Left ventricle myocardium inferior (tissue), 1 donor: ENCODE results near the gene FYB1. TPM values are rescaled to one million over a fixed set of nuclear protein-coding genes. Genes with fewer than 3 reads are reported as not detected.

Experiments
- DNase-seq: peaks from one replicate; pipeline ENCODE4 v3.0.0-alpha.2; 2020
- H3K27ac ChIP-seq: fragments of 200-600 bp; replicated peaks from 2 replicates; pipeline ENCODE4 v1.8.0; 2021
- H3K27me3 ChIP-seq: fragments of 200-600 bp; 2 replicates; pipeline ENCODE4 v1.8.0; 2021; ENCODE audit warnings: low read depth
- H3K36me3 ChIP-seq: fragments of 200-600 bp; 2 replicates; pipeline ENCODE4 v1.8.0; 2021
- H3K4me1 ChIP-seq: fragments of 200-600 bp; 2 replicates; pipeline ENCODE4 v1.8.0; 2021
- H3K4me3 ChIP-seq: fragments of 200-600 bp; 2 replicates; pipeline ENCODE4 v1.8.0; 2021; ENCODE audit warnings: mild to moderate bottlenecking, moderate library complexity
- H3K9me3 ChIP-seq: fragments of 200-600 bp; replicated peaks from 2 replicates; pipeline ENCODE4 v1.8.0; 2021
- intact Hi-C: fragments of 100-400 bp; cut with micrococcal nuclease; formaldehyde crosslinking; loops from one replicate; pipeline ENCODE4 v1.11.0; 2022
- total RNA-seq: library from RNA; stranded (reverse); fragmentation: NEBNext Ultra II Directional; extraction: Animal tissue kit (Norgen Biotek cat#: 25700); gene quantifications from one replicate; pipeline ENCODE4 v1.2.1, GENCODE V29; 2021
- TF ChIP-seq, protein P1 (sequence below): fragments of 200-600 bp; IDR thresholded peaks from 2 replicates; pipeline ENCODE4 v1.8.0; 2021; ENCODE audit warnings: antibody characterized with exemption, mild to moderate bottlenecking, borderline replicate concordance
- donor health status: DM: no; HTN: yes; CAD: no; lungs with severe emphysema.

The FYB1 gene
- total RNA-seq, 1 donor from 2014 or later: 4.9 TPM

DNA sequence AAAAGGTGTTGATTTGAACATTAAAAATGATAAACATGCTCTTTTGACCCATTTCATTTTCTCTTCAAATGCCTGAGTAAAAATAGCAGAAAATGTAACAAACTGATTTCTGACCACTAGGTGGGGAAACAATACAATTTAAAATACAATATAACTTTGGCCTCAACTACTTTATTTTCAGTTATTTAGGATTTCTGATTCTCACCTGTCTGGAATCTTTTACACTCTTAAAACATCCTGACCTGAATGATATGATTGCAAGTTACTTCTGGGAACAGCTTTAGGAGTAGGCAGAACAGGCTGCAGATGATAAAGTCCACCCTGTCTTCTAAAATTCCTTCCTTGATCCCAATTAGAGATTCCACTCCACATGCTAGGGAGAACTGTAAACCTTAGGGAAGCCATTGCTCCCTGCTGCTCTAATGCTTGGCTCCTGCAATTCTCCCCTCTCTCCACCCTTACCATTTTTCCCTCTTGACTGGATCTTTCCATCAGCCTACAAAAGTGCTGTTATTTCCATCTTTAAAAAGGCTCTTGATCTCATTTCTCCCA lies 70.3 kb downstream of the FYB1 start:
- no peaks in the 10 kb centered on the region for H3K9me3 ChIP-seq
- no peak overlapping the region for H3K4me3 ChIP-seq
- intact Hi-C loops: no loop called here
- peaks cover 8% of the 10 kb centered on the region for H3K4me1 ChIP-seq
- DNase-seq: no peak
- no peak overlapping the region for H3K27ac ChIP-seq
- H3K36me3 ChIP-seq: no peaks in the 10 kb centered on the region
- H3K27me3 ChIP-seq: no peaks in the 10 kb centered on the region
- TF ChIP-seq, protein P1, sequence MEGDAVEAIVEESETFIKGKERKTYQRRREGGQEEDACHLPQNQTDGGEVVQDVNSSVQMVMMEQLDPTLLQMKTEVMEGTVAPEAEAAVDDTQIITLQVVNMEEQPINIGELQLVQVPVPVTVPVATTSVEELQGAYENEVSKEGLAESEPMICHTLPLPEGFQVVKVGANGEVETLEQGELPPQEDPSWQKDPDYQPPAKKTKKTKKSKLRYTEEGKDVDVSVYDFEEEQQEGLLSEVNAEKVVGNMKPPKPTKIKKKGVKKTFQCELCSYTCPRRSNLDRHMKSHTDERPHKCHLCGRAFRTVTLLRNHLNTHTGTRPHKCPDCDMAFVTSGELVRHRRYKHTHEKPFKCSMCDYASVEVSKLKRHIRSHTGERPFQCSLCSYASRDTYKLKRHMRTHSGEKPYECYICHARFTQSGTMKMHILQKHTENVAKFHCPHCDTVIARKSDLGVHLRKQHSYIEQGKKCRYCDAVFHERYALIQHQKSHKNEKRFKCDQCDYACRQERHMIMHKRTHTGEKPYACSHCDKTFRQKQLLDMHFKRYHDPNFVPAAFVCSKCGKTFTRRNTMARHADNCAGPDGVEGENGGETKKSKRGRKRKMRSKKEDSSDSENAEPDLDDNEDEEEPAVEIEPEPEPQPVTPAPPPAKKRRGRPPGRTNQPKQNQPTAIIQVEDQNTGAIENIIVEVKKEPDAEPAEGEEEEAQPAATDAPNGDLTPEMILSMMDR: peak; percentile 35

DNA sequence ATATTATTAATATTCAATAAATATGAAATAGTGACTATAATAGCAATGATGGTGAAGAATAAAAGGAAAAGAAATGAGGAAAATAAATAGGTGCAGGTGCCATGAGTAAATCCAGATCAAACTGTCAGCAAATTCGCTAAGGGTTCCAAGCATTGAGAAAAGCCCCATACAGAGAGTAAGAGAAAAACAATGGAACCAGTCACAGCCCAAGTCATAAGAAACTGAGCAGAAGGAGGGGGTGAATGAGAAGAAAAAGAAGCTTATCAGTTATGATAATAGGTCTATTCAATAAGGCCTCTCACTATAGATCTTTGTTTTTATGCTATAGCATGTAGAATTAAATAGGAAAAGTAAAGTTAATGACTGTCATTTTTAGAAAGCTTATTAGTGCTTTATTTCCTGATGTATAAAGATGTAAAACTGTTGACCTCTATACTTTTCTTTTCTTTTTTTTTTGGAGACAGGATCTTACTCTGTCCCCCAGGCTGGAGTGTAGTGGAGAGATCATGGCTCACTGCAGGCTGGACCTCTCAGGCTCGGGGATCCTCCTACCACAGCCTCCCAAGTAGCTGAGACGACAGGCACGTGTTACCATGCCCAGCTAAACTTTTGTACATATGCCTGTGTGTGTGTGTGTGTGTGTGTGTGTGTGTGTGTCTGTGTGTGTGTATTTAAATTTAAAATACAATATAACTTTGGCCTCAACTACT lies 72.4 kb downstream of the FYB1 start:
- intact Hi-C loops: no loop called here
- Histone ChIP-seq H3K27me3 (no peaks in the 10 kb centered on the region), H3K27ac (no peak overlapping the region), H3K4me1 (peaks cover 8% of the 10 kb centered on the region), H3K4me3 (no peak overlapping the region), H3K9me3 (no peaks in the 10 kb centered on the region), H3K36me3 (no peaks in the 10 kb centered on the region)
- TF ChIP-seq, protein P1: no peak
- DNase-seq: no peak

DNA sequence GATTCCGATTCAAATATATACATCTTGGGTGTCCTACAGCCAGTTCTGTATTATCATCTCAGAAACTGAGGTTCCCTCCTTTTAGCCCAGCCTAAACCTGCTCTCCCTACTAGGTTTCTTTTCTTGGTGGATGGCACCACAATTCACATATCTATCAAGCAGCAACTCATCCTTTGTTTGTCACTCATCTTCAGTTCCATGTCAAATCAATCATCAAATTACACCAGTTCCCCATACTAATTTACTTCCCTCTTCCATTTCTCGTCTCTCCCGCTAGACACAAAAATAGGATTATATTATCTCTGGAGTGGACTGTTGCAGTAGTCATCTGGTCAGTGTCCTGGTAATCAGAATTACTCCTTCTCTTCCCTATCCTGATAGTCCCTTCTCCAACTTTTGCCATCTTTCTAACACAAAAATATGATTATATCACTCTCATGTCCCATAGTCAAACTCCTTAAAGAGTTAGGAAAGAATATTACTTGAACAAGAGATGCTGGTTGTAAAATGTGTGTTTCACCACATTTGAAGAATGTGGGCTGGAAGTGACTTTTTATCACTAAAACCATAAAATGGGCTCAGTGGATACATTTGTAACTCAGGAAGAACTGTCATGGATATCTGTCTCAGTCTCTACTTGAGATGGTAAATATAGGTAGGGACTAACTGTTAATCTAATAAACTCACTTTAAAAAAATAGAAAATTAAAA lies 76.1 kb downstream of the FYB1 start:
- no peak overlapping the region for H3K27ac ChIP-seq
- no peak overlapping the region for H3K4me3 ChIP-seq
- no peak for DNase-seq
- no peaks in the 10 kb centered on the region for H3K9me3 ChIP-seq
- no peaks in the 10 kb centered on the region for H3K27me3 ChIP-seq
- no peaks in the 10 kb centered on the region for H3K36me3 ChIP-seq
- TF ChIP-seq, protein P1: no peak
- intact Hi-C loops: no loop called here
- H3K4me1 ChIP-seq: no peaks in the 10 kb centered on the region

DNA sequence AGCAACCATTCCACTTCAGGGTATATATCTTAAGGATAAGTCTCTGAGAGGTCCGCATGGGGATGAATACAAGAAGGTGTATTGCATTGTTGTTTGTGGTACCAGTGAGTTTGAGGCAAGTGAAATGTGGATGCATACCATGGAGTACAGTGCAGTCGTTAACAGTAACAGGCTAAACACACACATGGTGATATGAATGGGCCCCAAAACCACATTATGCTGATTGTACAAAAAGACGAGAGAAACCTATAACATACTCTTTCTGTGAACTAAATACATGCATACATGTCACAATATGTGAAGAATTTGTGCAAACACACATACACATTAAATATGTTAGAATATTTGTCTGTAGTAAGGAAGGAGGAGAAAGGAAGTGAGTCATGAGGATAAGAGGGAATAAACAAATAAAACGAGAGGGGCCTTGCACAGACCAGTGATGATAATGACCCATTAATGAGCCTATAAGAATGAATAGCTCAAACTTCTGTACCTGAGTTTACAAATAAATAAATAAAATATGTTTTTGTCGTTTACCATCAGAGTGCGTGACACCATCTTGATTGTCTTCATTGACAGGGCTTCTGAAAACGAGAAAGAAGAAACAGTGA lies 78.7 kb downstream of the FYB1 start:
- H3K9me3 ChIP-seq: no peaks in the 10 kb centered on the region
- intact Hi-C loops: no loop called here
- no peak overlapping the region for H3K27ac ChIP-seq
- no peak for DNase-seq
- TF ChIP-seq, protein P1: no peak
- H3K4me3 ChIP-seq: no peak overlapping the region
- H3K36me3 ChIP-seq: no peaks in the 10 kb centered on the region
- H3K4me1 ChIP-seq: no peaks in the 10 kb centered on the region
- H3K27me3 ChIP-seq: no peaks in the 10 kb centered on the region

DNA sequence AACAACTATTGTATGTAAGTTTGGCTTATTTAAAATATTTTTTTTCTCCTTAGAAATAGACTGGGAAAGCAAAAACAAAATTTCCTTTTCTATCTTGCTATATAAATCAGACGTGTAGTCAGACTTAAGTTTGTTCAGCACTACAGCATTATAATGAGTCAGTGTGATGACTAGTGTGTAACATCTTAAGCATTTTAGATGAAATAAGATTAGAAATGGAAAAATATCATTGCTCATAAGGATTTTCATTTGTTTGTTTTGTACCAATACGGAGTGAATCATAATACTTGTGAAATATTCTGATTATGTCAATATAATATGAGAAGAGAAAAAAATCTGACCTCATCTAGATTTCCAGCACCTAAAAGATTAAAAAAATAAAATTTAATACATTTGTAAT lies 80.5 kb downstream of the FYB1 start:
- no peaks in the 10 kb centered on the region for H3K36me3 ChIP-seq
- no peaks in the 10 kb centered on the region for H3K4me1 ChIP-seq
- intact Hi-C loops: no loop called here
- no peaks in the 10 kb centered on the region for H3K9me3 ChIP-seq
- no peak overlapping the region for H3K4me3 ChIP-seq
- H3K27ac ChIP-seq: no peak overlapping the region
- no peak for DNase-seq
- no peaks in the 10 kb centered on the region for H3K27me3 ChIP-seq
- TF ChIP-seq, protein P1: no peak
